Upper lobe of left lung (tissue), 4 donors: ENCODE results near the gene RIOX2.

Experiments
- CTCF ChIP-seq, 6 experiments: fragments of 450-650 bp in 4 of 6; fragments of 200-600 bp in 2 of 6; sonication (generic) in 2 of 6; IDR thresholded peaks; one replicate each; pipeline ENCODE4 v1.5.1; 2016 to 2019; ENCODE audit warnings: antibody characterized with exemption in 6 of 6
- EP300 ChIP-seq, 4 donors: sonication (generic); formaldehyde crosslinking; IDR thresholded peaks; one replicate each; pipeline ENCODE4 v1.5.1; 2017; ENCODE audit warnings: antibody characterized with exemption in 4 of 4, control low read depth in 2 of 4
- POLR2A ChIP-seq, 4 donors: fragments of 450-650 bp; IDR thresholded peaks; one replicate each; pipeline ENCODE4 v1.5.1; 2016 to 2017; ENCODE audit warnings: antibody characterized with exemption in 4 of 4, mild to moderate bottlenecking in 2 of 4
- POLR2AphosphoS5 ChIP-seq, 2 donors: sonication (generic); formaldehyde crosslinking; IDR thresholded peaks; one replicate each; pipeline ENCODE4 v1.5.1; 2017; ENCODE audit warnings: antibody characterized with exemption in 2 of 2

- no peak for TF ChIP-seq CTCF (IDR thresholded peaks at IDR 0.05)
- TF ChIP-seq EP300 (IDR thresholded peaks at IDR 0.05) = no peak
- no peak for TF ChIP-seq POLR2A (IDR thresholded peaks at IDR 0.05)
- no peak for TF ChIP-seq POLR2AphosphoS5 (IDR thresholded peaks at IDR 0.05)
These were observed 13.4 kb downstream of the RIOX2 start for GRCh38 chr3:97958796-97959195.
